SK-N-SH treated with all-trans-retinoic acid at 6 μM for 48 hours (cell line): Measurements from ENCODE around the gene ARHGAP4.

Experiments used
- ARNTL ChIP-seq: fragments of 450-650 bp; formaldehyde crosslinking; IDR thresholded peaks from 2 replicates; pipeline ENCODE4 v1.5.0; 2020; ENCODE audit warnings: low read depth, mild to moderate bottlenecking, moderate library complexity, borderline replicate concordance
- BACH2 ChIP-seq: fragments of 250-450 bp; sonication (Bioruptor Pico); IDR thresholded peaks from 2 replicates; pipeline ENCODE4 v1.9.0; 2021; ENCODE audit warnings: mild to moderate bottlenecking, borderline replicate concordance
- CREB5 ChIP-seq: fragments of 250-450 bp; sonication (Bioruptor Pico); IDR thresholded peaks from 2 replicates; pipeline ENCODE4 v1.5.1; 2020; ENCODE audit warnings: low read depth, mild to moderate bottlenecking, moderate library complexity
- CSDC2 ChIP-seq: fragments of 250-450 bp; sonication (Bioruptor Pico); IDR thresholded peaks from 2 replicates; pipeline ENCODE4 v1.5.0; 2020; ENCODE audit warnings: mild to moderate bottlenecking, moderate library complexity
- ESRRG ChIP-seq: fragments of 250-450 bp; sonication (Bioruptor Pico); IDR thresholded peaks from 2 replicates; pipeline ENCODE4 v1.6.1; 2021; ENCODE audit warnings: mild to moderate bottlenecking
- POU6F1 ChIP-seq: fragments of 250-450 bp; sonication (Bioruptor Pico); IDR thresholded peaks from 2 replicates; pipeline ENCODE4 v1.8.0; 2021; ENCODE audit warnings: low read depth, mild to moderate bottlenecking, moderate library complexity, borderline replicate concordance
- SNAI2 ChIP-seq: fragments of 250-450 bp; sonication (Bioruptor Pico); IDR thresholded peaks from 2 replicates; pipeline ENCODE4 v1.5.0; 2020; ENCODE audit warnings: mild to moderate bottlenecking, moderate library complexity
- TCF4 ChIP-seq: fragments of 250-450 bp; sonication (Bioruptor Pico); IDR thresholded peaks from 2 replicates; pipeline ENCODE4 v1.8.0; 2021; ENCODE audit warnings: mild to moderate bottlenecking, moderate library complexity, borderline replicate concordance
- TSHZ2 ChIP-seq: fragments of 250-450 bp; sonication (Bioruptor Pico); IDR thresholded peaks from 2 replicates; pipeline ENCODE4 v1.5.0; 2020; ENCODE audit warnings: mild to moderate bottlenecking, moderate library complexity
- ZFP3 ChIP-seq: fragments of 250-450 bp; sonication (Bioruptor Pico); IDR thresholded peaks from 2 replicates; pipeline ENCODE4 v1.5.0; 2020; ENCODE audit warnings: mild to moderate bottlenecking, moderate library complexity
- ZFP30 ChIP-seq: fragments of 450-650 bp; formaldehyde crosslinking; IDR thresholded peaks from 2 replicates; pipeline ENCODE4 v1.5.0; 2022; ENCODE audit warnings: mild to moderate bottlenecking, moderate library complexity
- ZNF8 ChIP-seq: fragments of 450-650 bp; formaldehyde crosslinking; IDR thresholded peaks from 2 replicates; pipeline ENCODE4 v1.5.0; 2020; ENCODE audit warnings: mild to moderate bottlenecking, moderate library complexity
- TF ChIP-seq, protein P1 (sequence below): fragments of 250-450 bp; sonication (Bioruptor Pico); IDR thresholded peaks from 2 replicates; pipeline ENCODE4 v1.8.0; 2020; ENCODE audit warnings: mild to moderate bottlenecking, moderate library complexity, borderline replicate concordance

DNA sequence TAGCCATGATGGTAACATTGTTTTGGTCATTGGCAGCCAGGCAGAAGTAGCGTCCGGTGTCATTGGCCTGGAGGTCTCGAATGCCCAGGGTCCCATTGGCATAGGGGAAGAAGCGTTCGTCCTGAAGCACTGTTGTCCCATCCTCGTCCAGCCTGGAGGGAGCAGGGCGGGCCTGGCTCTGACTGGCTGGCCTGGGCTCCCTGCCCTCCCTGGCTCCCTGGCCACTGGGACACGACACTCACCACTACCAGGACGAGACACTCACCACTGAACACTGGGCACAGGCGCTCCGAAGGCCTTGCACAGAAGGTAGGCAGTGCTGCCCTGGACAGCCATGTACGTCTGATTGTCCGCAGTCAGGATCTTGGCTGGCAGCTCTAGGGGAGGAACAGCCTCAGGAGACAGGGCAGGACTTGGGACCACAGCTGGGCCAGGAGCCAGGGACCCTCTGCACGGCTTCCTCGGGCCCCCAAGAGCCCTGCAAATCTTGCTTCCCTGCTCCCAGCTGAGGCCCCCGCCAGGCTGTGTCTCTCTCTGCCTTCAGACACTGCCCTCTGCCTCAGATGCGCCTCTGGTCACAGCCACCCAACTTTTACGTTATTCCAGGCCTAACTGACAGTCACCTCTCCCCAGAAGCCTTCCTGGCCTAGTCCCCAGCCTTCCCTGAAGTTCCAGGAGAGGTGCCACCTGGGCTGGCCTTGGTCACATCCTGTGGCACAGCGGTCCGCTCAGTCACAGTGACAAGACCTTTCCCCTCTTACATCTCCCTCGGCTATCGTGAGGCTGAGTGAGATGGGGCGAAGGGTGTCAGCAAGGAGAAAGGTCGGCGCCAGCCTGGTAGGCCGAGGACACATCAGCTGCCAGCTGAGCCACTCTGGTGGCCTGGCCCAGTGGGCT is 57.2 kb downstream of the ARHGAP4 start:
- TF ChIP-seq ARNTL (CRISPR knock-in tag) (no peak), ESRRG (CRISPR knock-in tag) (no peak), ZFP30 (CRISPR knock-in tag) (no peak), POU6F1 (no peak), BACH2 (CRISPR knock-in tag) (no peak), TSHZ2 (CRISPR knock-in tag) (no peak), ZNF8 (CRISPR knock-in tag) (no peak), TCF4 (CRISPR knock-in tag) (no peak), CSDC2 (CRISPR knock-in tag) (no peak), SNAI2 (CRISPR knock-in tag) (no peak), ZFP3 (CRISPR knock-in tag) (no peak), CREB5 (CRISPR knock-in tag) (no peak)
- TF ChIP-seq, protein P1, sequence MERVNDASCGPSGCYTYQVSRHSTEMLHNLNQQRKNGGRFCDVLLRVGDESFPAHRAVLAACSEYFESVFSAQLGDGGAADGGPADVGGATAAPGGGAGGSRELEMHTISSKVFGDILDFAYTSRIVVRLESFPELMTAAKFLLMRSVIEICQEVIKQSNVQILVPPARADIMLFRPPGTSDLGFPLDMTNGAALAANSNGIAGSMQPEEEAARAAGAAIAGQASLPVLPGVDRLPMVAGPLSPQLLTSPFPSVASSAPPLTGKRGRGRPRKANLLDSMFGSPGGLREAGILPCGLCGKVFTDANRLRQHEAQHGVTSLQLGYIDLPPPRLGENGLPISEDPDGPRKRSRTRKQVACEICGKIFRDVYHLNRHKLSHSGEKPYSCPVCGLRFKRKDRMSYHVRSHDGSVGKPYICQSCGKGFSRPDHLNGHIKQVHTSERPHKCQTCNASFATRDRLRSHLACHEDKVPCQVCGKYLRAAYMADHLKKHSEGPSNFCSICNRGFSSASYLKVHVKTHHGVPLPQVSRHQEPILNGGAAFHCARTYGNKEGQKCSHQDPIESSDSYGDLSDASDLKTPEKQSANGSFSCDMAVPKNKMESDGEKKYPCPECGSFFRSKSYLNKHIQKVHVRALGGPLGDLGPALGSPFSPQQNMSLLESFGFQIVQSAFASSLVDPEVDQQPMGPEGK (CRISPR knock-in tag), result no peak
